ENCODE measurements around the gene WDR4. TPM values are rescaled to one million over a fixed set of nuclear protein-coding genes. Genes with fewer than 3 reads are reported as not detected.
A peak's percentile ranks its signal among the peaks of the same experiment; 100 is the strongest.

The WDR4 gene
- total and polyA plus RNA-seq, 2 of the 13 experiments (the other 11 are each of a cell fraction or from before 2014, with no cell fraction given) = 11.3 to 14.4 TPM

- no peak for FAIRE-seq
- no peak overlapping the region for H2AFZ ChIP-seq (ENCODE audit: low read length)
- H3K36me3 ChIP-seq (replicated peaks in 1 of 2; ENCODE audit: control insufficient read depth in 1 of 2, insufficient read depth in 2 of 2, low read length in 2 of 2) = no peaks in the 10 kb centered on the region; a peak in 1 of 5 replicates
- no peak overlapping the region for H3K4me3 ChIP-seq (replicated peaks in 1 of 3; ENCODE audit: insufficient read depth in 1 of 3, low read depth in 2 of 3, low read length in 3 of 3)
- WGBS (ENCODE audit: low lambda C conversion rate) = 64% methylated on average over 4 of the region's 4 CpGs
- no peaks in the 10 kb centered on the region for H3K79me2 ChIP-seq (ENCODE audit: insufficient read depth, low read length)
- ATAC-seq = no peak
- H3K9ac ChIP-seq (ENCODE audit: insufficient read depth, low read depth, low read length) = no peak overlapping the region
- H3K9me3 ChIP-seq (ENCODE audit: low read length) = no peaks in the 10 kb centered on the region
- BruUV-seq (replicated peaks) = no TSS peak
- POLR2A ChIA-PET = no interaction called here
- no peak for DNase-seq (ENCODE audit: low spot score)
- TF ChIP-seq POLR2G (IDR thresholded peaks at IDR 0.05; ENCODE audit: low read depth, low read length) = peak; percentile 48
- TF ChIP-seq POLR2A (IDR thresholded peaks at IDR 0.05; ENCODE audit: insufficient read depth in 1 of 2, low read depth in 2 of 2, low read length in 2 of 2) = 0 out of 4 replicates have a peak, but pooled peaks of 1 of the 2 experiments have one; percentile 6
- TF ChIP-seq ZNF24 (IDR thresholded peaks at IDR 0.05) = 0 out of 2 replicates have a peak, but pooled peaks have one; percentile 14
- no peak for TF ChIP-seq SYNCRIP (IDR thresholded peaks at IDR 0.05; ENCODE audit: insufficient read depth, low read depth, low read length)
- no peak overlapping the region for H3K4me2 ChIP-seq (ENCODE audit: low read depth, low read length)
- H3K27me3 ChIP-seq (ENCODE audit: control insufficient read depth in 1 of 2, insufficient read depth in 2 of 2, low read length in 2 of 2) = no peaks in the 10 kb centered on the region
- no peaks in the 10 kb centered on the region for H4K20me1 ChIP-seq (ENCODE audit: insufficient read depth, low read length)
- in situ Hi-C loops (cut with HindIII; ENCODE audit: extremely low pct_ligation_motif_present, low pct_unique_long_range_greater_than_20kb) (loop anchor here (5.0 to 10.0 kb wide), 2 partner anchors 43 to 175 kb away; partner anchors contain the start of gene PDE9A), intact Hi-C loops (cut with micrococcal nuclease; ENCODE audit: unreplicated experiment) (no loop called here)
- no peak overlapping the region for H3K27ac ChIP-seq (ENCODE audit: extremely low read length, insufficient read depth, low read length)
- CTCF ChIA-PET (ENCODE audit: low intra/inter-chr PET ratio, low total read pairs) = no interaction called here
- H3K4me1 ChIP-seq (ENCODE audit: insufficient read depth, low read length) = no peaks in the 10 kb centered on the region
Observed at GRCh38 chr21:42829954-42830353, 49.4 kb downstream of the WDR4 start.

- Histone ChIP-seq H3K4me3 (replicated peaks in 1 of 3; ENCODE audit: insufficient read depth in 1 of 3, low read depth in 2 of 3, low read length in 3 of 3) (no peak overlapping the region), H3K27me3 (ENCODE audit: control insufficient read depth in 1 of 2, insufficient read depth in 2 of 2, low read length in 2 of 2) (no peaks in the 10 kb centered on the region), H3K4me1 (ENCODE audit: insufficient read depth, low read length) (no peaks in the 10 kb centered on the region), H3K9ac (ENCODE audit: insufficient read depth, low read depth, low read length) (no peak overlapping the region), H2AFZ (ENCODE audit: low read length) (no peak overlapping the region), H3K4me2 (ENCODE audit: low read depth, low read length) (no peak overlapping the region), H3K79me2 (ENCODE audit: insufficient read depth, low read length) (no peaks in the 10 kb centered on the region), H3K36me3 (replicated peaks in 1 of 2; ENCODE audit: control insufficient read depth in 1 of 2, insufficient read depth in 2 of 2, low read length in 2 of 2) (no peaks in the 10 kb centered on the region), H3K27ac (ENCODE audit: extremely low read length, insufficient read depth, low read length) (no peak overlapping the region), H3K9me3 (ENCODE audit: low read length) (no peaks in the 10 kb centered on the region), H4K20me1 (ENCODE audit: insufficient read depth, low read length) (no peaks in the 10 kb centered on the region)
- in situ Hi-C loops (cut with HindIII; ENCODE audit: extremely low pct_ligation_motif_present, low pct_unique_long_range_greater_than_20kb) = loop anchor here (5.0 kb wide), 1 partner anchor 42 kb away; no protein-coding TSS in a partner anchor
- intact Hi-C loops (cut with micrococcal nuclease; ENCODE audit: unreplicated experiment) = no loop called here
- FAIRE-seq (no peak), ATAC-seq (no peak), DNase-seq (ENCODE audit: low spot score) (no peak)
- ChIA-PET CTCF (ENCODE audit: low intra/inter-chr PET ratio, low total read pairs) (no interaction called here), POLR2A (no interaction called here)
- 76% methylated on average over 9 of the region's 9 CpGs for WGBS (ENCODE audit: low lambda C conversion rate)
- TF ChIP-seq POLR2A (IDR thresholded peaks at IDR 0.05; ENCODE audit: insufficient read depth in 1 of 2, low read depth in 2 of 2, low read length in 2 of 2) (0 out of 4 replicates have a peak, but pooled peaks of 1 of the 2 experiments have one; percentile 4), RBAK (CRISPR knock-in tag; IDR thresholded peaks at IDR 0.05) (no peak), ZNF891 (CRISPR knock-in tag; IDR thresholded peaks at IDR 0.05) (no peak), ZFP36L1 (CRISPR knock-in tag; IDR thresholded peaks at IDR 0.05) (no peak), RBM22 (optimal IDR thresholded peaks at IDR 0.05; ENCODE audit: low read length) (peak; percentile 20)
- TF ChIP-seq, protein P1, sequence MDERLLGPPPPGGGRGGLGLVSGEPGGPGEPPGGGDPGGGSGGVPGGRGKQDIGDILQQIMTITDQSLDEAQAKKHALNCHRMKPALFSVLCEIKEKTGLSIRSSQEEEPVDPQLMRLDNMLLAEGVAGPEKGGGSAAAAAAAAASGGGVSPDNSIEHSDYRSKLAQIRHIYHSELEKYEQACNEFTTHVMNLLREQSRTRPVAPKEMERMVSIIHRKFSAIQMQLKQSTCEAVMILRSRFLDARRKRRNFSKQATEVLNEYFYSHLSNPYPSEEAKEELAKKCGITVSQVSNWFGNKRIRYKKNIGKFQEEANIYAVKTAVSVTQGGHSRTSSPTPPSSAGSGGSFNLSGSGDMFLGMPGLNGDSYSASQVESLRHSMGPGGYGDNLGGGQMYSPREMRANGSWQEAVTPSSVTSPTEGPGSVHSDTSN (CRISPR knock-in tag; IDR thresholded peaks at IDR 0.05) = no peak
- no TSS peak for BruUV-seq (replicated peaks)
Observed at GRCh38 chr21:42829417-42829816, 49.9 kb downstream of the WDR4 start.

All from HepG2 (cell line).